HG03432 (cell line): ENCODE data around the gene ANKRD33B.
"Not testable (repeated sequence)": the region's sequence is repeated elsewhere in the genome, so short reads cannot be mapped to it uniquely, and the experiment has no call there.

Experiments
- ATAC-seq: cut with Tn5 transposase; IDR thresholded peaks from one replicate; pipeline ENCODE4 v1.9.1; 2021; ENCODE audit warnings: mild to moderate bottlenecking, moderate library complexity; ENCODE audit not compliant: unreplicated experiment

ANKRD33B gene

GRCh38 chr5:10653751-10654400, 90.0 kb downstream of the ANKRD33B start:
- no peak for ATAC-seq

- no peak for ATAC-seq
Measured at GRCh38 chr5:10654566-10654965, 90.7 kb downstream of the ANKRD33B start.

DNA sequence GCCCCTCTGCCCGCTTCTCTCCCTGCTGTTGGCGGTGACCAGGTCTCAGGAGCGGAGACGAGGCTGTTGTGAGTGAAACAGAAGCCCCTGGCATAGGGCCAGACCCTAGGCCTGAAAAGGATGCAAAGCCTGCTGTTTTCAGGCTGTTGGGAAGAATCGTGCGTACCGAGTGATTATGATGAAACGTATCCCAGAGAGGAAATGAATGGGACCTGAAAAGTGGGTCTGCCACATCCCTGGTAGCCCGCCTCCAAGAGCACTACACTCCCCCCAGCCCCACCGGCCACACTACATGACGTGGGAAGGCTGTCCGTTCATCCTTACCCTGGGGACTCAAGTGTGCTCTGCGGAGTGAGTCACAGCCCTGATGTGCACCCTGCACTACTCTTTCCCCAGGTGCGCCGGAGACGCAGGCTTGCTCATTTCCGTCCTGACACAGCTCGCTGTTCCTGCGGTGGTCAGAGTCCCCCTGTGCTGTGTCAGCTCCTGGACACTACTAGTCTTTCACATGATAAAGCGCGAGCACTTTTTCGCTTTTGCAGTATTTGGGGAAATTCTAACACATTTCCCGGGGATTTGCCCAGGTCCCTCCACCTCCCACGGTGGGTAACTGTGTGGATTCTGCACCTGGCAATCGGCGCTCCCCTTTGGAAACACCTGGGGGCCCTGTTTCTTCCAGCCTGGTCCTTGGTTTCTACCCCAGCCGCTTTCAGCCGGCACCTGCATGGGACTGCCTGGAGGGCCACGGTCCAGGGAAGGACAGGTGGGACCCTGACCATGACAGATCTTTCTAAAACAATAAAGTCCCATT, 91.5 kb downstream of the ANKRD33B start:
- ATAC-seq: no peak

GRCh38 chr5:10655972-10656830, 92.3 kb downstream of the ANKRD33B start:
- ATAC-seq: no peak

DNA sequence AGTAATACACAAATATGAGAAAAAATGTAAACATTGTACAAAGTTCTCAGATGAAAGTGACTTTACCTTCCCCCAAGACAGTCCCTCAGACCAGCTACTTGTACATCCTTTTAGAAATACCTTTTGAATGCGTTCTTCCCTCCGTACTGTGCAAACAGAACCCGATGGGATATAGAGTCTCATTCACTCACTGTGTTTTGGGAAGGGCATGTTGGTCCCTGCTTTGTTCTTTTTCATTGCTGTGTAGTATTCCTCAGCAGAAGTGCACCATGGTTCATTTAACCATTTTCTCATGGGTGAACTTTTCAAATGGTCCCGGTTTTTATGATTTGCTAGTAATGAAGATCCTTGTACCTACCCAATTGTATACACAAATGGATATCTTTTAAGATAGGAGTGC, 94.4 kb downstream of the ANKRD33B start:
- no peak for ATAC-seq

GRCh38 chr5:10660135-10660534, 96.3 kb downstream of the ANKRD33B start:
- ATAC-seq: no peak

GRCh38 chr5:10660720-10661387, 97.0 kb downstream of the ANKRD33B start:
- no peak for ATAC-seq

DNA sequence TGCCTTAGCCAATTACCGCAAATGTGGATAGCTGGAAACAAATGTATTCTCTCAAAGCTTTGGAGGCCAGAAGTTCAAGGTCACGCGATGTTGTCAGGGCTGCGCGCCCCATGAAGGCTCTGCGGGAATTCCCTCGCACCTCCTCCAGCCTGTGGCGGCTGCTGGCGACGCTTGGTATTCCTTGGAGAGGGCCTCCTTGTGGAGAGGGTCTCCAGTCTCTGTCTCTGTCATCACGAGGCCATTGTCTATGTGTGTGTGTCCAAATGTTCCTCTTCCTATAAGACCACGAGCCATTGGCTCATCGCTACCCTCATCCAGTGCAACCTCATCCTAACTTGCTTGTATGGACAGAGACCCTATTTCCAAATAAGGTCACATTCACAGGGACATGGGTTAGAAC, 97.5 kb downstream of the ANKRD33B start:
- ATAC-seq: no peak

DNA sequence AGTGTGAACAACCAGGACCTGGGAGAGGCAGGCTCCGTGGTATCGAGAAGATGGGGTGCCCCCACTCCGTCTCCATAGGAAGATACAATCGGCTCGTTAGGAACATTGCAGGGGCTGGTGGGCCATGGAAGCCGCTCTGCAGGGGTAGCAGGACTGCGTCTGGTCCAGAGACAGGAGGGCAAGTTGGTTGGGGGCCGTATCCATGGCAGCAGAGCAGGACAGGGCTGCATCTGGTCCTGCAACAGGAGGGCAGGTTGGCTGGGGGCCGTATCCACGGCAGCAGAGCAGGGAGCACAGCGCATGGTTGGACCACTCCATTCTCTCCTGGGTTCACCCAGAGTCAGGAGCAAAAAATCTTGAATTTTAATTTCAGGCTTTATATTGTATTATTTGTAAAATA, 98.2 kb downstream of the ANKRD33B start:
- ATAC-seq: no peak

GRCh38 chr5:10662661-10663488, 99.0 kb downstream of the ANKRD33B start:
- ATAC-seq: no peak

GRCh38 chr5:10663489-10664179, 99.8 kb downstream of the ANKRD33B start:
- ATAC-seq: no peak

DNA sequence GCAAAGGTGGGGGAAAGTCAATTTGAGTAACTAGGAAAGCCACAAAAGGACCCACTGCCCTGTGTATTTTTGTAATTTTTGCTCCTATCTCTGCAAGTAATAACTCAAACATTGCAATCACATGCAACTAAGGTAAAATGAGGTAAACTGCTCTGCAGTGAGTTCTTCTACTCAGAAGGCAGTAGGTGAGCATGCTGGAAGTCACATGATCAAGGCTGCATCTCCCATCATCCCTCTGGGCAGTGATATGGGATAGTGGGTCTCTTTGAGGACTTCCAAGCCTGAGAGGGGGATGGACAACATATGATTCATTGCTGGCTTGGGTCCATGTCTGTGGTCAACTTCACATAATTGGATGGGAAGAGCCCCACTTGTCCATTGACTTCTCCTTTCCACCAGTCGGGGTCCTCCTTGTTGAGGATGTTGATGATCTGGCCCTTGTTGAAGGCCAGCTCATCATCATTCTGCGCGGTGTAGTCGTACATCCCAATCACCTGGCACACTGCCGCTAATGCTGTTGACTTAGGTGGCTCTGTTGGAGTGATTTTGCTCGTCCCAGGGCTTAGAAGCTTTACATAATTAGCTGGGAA, 100.4 kb downstream of the ANKRD33B start:
- ATAC-seq: not testable (repeated sequence)

- ATAC-seq: no peak
Measured at GRCh38 chr5:10665799-10666198, 101.9 kb downstream of the ANKRD33B start.

DNA sequence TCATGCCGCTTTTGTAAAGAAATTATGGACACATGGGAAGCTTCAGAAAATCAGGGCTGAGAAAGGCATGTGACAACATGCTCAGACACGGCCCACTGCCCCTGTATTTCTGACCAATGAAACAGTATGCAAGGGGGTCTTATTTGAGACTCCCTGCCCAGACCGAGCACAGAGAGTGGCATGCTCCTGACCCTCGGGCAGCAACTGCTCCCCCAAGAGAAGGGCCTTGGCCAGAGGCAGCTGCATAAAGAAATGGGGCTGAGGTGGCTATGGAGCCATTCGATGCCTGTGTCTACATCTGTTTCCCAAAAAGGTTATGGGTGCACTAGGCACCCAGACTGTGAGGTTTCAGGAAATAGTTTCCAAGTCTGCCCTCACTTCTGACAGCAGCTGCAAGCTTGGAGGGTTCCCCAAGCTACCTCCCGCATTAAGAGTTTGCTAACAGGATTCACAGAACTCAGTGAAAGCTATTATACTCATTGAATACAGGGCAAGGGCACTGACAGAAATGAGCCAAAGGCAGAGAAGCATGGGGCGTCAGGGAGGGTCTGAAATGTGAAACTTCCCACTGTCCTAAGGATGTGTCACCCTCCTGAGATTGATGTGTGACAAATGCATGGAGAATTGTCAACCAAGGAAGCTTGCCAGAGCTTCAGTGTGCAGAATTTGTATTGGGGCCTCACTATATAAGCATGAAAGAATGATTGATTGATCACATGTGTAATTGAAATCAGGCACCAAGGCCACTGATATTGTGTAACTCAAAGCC, 102.8 kb downstream of the ANKRD33B start:
- no peak for ATAC-seq

DNA sequence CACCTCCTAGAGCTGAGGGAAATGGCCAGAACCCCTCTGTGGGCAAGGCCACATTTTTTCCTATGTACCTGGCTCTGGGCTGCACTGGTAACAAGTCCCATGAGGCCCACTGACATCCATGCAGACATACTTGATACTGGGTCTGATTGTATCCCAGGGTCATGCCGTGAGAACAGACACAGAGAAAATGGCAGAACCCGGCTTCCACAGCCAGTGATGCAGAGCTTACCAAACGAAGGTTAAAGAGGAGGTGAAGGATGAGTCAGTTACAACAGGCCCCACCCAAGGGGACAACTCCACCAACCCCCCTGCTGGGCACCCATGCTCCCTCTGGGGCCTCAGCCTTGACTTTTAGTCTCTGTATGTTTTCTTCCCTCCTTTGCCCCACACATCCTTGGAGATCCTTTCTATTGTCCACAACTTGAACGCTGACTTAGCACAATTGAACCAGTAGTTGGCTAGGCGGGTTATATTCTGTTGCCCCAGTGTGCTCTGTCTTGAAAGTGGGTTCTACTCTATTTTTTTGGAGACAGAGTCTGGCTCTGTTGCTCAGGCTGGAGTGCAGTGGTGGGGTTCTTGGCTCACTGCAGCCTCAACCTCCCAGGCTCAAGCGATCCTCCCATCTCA, 103.7 kb downstream of the ANKRD33B start:
- ATAC-seq: no peak

DNA sequence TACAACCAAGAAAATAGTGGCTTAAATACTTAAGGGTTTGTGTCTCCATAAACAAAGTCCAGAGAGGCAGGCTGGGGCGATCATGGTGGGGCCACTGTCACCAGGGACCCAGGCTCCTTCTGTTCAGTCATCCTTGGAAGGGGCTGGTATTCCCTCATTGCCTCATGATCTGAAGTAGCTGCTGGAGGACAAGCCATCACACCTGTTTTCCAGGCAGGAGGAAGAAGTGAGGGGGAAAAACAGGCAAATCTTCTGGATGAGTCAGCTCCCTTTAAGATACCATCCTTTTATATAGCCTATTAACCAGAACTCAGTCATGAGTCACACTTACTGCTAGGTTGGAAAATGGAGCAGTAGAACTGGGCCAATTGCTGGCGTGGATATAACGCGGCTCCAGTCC, 104.8 kb downstream of the ANKRD33B start:
- ATAC-seq: no peak

- no peak for ATAC-seq
Measured at GRCh38 chr5:10669983-10670382, 106.1 kb downstream of the ANKRD33B start.
